HL-60 (cell line): Measurements from ENCODE around the gene CCDC57.

Experiments used
- CTCF ChIP-seq: IDR thresholded peaks from one replicate; pipeline ENCODE4 v1.5.1; 2011; ENCODE audit warnings: low read length, control low read depth, inconsistent platforms; ENCODE audit not compliant: insufficient read depth
- GABPA ChIP-seq: IDR thresholded peaks from 2 replicates; pipeline ENCODE4 v1.6.1; 2012; ENCODE audit warnings: low read depth
- POLR2AphosphoS5 ChIP-seq: IDR thresholded peaks from 2 replicates; pipeline ENCODE4 v1.6.1; 2012; ENCODE audit warnings: low read depth
- REST ChIP-seq: IDR thresholded peaks from 2 replicates; pipeline ENCODE4 v1.6.1; 2012; ENCODE audit warnings: low read depth; ENCODE audit not compliant: insufficient replicate concordance
- SPI1 ChIP-seq: IDR thresholded peaks from 2 replicates; pipeline ENCODE4 v1.6.1; 2012; ENCODE audit warnings: low read depth, mild to moderate bottlenecking, borderline replicate concordance

- TF ChIP-seq CTCF: no peak
- TF ChIP-seq GABPA: no peak
- TF ChIP-seq SPI1: no peak
- no peak for TF ChIP-seq REST
- peak; percentile 29 for TF ChIP-seq POLR2AphosphoS5
Observed at GRCh38 chr17:82080048-82080788, 132.4 kb downstream of the CCDC57 start.
